GM21529 (cell line): ENCODE measurements around the gene OMP.

Experiments used
- ATAC-seq: cut with Tn5 transposase; IDR thresholded peaks from one replicate; pipeline ENCODE4 v1.9.1; 2021; ENCODE audit not compliant: unreplicated experiment

Gene OMP

GRCh38 chr11:77068457-77069335 lies 33.9 kb upstream of the OMP start:
- no peak for ATAC-seq

GRCh38 chr11:77069336-77069968 lies 33.2 kb upstream of the OMP start:
- no peak for ATAC-seq

GRCh38 chr11:77069969-77070582 lies 32.6 kb upstream of the OMP start:
- no peak for ATAC-seq

GRCh38 chr11:77071077-77071476 lies 31.6 kb upstream of the OMP start:
- no peak for ATAC-seq

- ATAC-seq, result no peak
Measured at GRCh38 chr11:77071671-77072605, 30.7 kb upstream of the OMP start.

- ATAC-seq, result no peak
Measured at GRCh38 chr11:77072851-77073327, 29.8 kb upstream of the OMP start.

GRCh38 chr11:77073328-77074001 lies 29.2 kb upstream of the OMP start:
- ATAC-seq, result no peak

GRCh38 chr11:77074205-77074604 lies 28.4 kb upstream of the OMP start:
- no peak for ATAC-seq

- no peak for ATAC-seq
Measured at GRCh38 chr11:77074626-77075221, 27.9 kb upstream of the OMP start.

GRCh38 chr11:77075425-77075905 lies 27.2 kb upstream of the OMP start:
- ATAC-seq, result no peak

- no peak for ATAC-seq
Measured at GRCh38 chr11:77079666-77080065, 23.0 kb upstream of the OMP start.

- no peak for ATAC-seq
Measured at GRCh38 chr11:77080643-77081210, 21.9 kb upstream of the OMP start.

GRCh38 chr11:77081381-77081851 lies 21.2 kb upstream of the OMP start:
- ATAC-seq, result no peak

GRCh38 chr11:77081976-77082836 lies 20.4 kb upstream of the OMP start:
- no peak for ATAC-seq

GRCh38 chr11:77082838-77083565 lies 19.6 kb upstream of the OMP start:
- no peak for ATAC-seq

- ATAC-seq, result no peak
Measured at GRCh38 chr11:77083566-77084245, 18.9 kb upstream of the OMP start.

- ATAC-seq, result no peak
Measured at GRCh38 chr11:77084581-77085191, 18.0 kb upstream of the OMP start.
